Measurements from ENCODE around the gene AOPEP.

AOPEP gene

GRCh38 chr9:95098391-95098921, 372.0 kb downstream of the AOPEP start:
- DNase-seq (ENCODE audit: low read depth) = no peak

GRCh38 chr9:95099321-95100070, 373.0 kb downstream of the AOPEP start:
- no peak for DNase-seq (ENCODE audit: low read depth)

- DNase-seq (ENCODE audit: low read depth) = no peak
These were observed 373.6 kb downstream of the AOPEP start for GRCh38 chr9:95100071-95100627.

GRCh38 chr9:95101326-95101725, 374.8 kb downstream of the AOPEP start:
- DNase-seq (ENCODE audit: low read depth) = no peak

- no peak for DNase-seq (ENCODE audit: low read depth)
These were observed 375.5 kb downstream of the AOPEP start for GRCh38 chr9:95102001-95102433.

GRCh38 chr9:95102572-95102971, 376.1 kb downstream of the AOPEP start:
- DNase-seq (ENCODE audit: low read depth) = no peak

GRCh38 chr9:95103281-95103771, 376.8 kb downstream of the AOPEP start:
- no peak for DNase-seq (ENCODE audit: low read depth)

GRCh38 chr9:95103871-95104580, 377.5 kb downstream of the AOPEP start:
- no peak for DNase-seq (ENCODE audit: low read depth)

GRCh38 chr9:95104581-95104960, 378.1 kb downstream of the AOPEP start:
- no peak for DNase-seq (ENCODE audit: low read depth)

GRCh38 chr9:95104980-95105379, 378.5 kb downstream of the AOPEP start:
- no peak for DNase-seq (ENCODE audit: low read depth)

GRCh38 chr9:95105519-95106287, 379.2 kb downstream of the AOPEP start:
- DNase-seq (ENCODE audit: low read depth) = no peak

GRCh38 chr9:95107001-95107749, 380.7 kb downstream of the AOPEP start:
- no peak for DNase-seq (ENCODE audit: low read depth)

GRCh38 chr9:95107976-95108375, 381.5 kb downstream of the AOPEP start:
- no peak for DNase-seq (ENCODE audit: low read depth)

- no peak for DNase-seq (ENCODE audit: low read depth)
These were observed 382.3 kb downstream of the AOPEP start for GRCh38 chr9:95108777-95109176.

GRCh38 chr9:95109456-95109855, 383.0 kb downstream of the AOPEP start:
- DNase-seq (ENCODE audit: low read depth) = no peak

- no peak for DNase-seq (ENCODE audit: low read depth)
These were observed 384.5 kb downstream of the AOPEP start for GRCh38 chr9:95110921-95111525.

GRCh38 chr9:95111716-95112115, 385.2 kb downstream of the AOPEP start:
- DNase-seq (ENCODE audit: low read depth) = no peak

- DNase-seq (ENCODE audit: low read depth) = no peak
These were observed 386.2 kb downstream of the AOPEP start for GRCh38 chr9:95112436-95113280.

GRCh38 chr9:95115104-95115503, 388.6 kb downstream of the AOPEP start:
- DNase-seq (ENCODE audit: low read depth) = no peak
